Brain microvascular endothelial cell (primary cell): ENCODE results near the gene PAF1.

ENCODE experiments used
- DNase-seq: peaks from one replicate; pipeline ENCODE4 v3.0.0-alpha.2; 2020
- H3K27ac ChIP-seq: fragments of 250-450 bp; sonication (Bioruptor Pico); 2 replicates; pipeline ENCODE4 v1.5.1; 2020; ENCODE audit warnings: mild to moderate bottlenecking, moderate library complexity
- H3K27me3 ChIP-seq: fragments of 250-450 bp; sonication (Bioruptor Pico); replicated peaks from 2 replicates; pipeline ENCODE4 v1.5.1; 2020; ENCODE audit warnings: mild to moderate bottlenecking
- H3K36me3 ChIP-seq: fragments of 250-450 bp; sonication (Bioruptor Pico); replicated peaks from 2 replicates; pipeline ENCODE4 v1.5.1; 2020; ENCODE audit warnings: mild to moderate bottlenecking
- H3K4me3 ChIP-seq: 2 replicates; pipeline ENCODE4 v1.5.1; 2011; ENCODE audit warnings: low read depth, mild to moderate bottlenecking, control low read depth, low read length, moderate library complexity
- CTCF ChIP-seq: IDR thresholded peaks from 2 replicates; pipeline ENCODE4 v1.5.1; 2011; ENCODE audit warnings: low read depth, mild to moderate bottlenecking, moderate library complexity, low read length, control low read depth, inconsistent platforms; ENCODE audit errors: missing control alignments
- in situ Hi-C: cut with HindIII; loops from 2 replicates; pipeline ENCODE4 v1.10.0; 2017; ENCODE audit warnings: low sequenced_read_pairs, low pct_ligation_motif_present

Gene PAF1

DNA sequence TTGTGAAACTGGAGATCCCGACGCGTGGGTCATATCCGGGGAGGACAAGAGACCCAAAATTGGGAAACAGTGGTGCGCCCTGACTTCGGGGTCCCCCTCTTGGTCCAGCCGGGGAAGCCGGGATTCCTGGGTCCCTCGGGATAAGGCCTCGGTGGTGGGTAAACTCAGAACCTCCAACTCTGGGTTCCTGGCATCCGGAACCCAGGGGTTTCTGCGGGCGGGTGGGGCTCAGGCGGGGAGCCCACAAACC, 16.4 kb upstream of the PAF1 start:
- Histone ChIP-seq H3K36me3 (peaks cover 9% of the 10 kb centered on the region), H3K4me3 (peak overlapping the region; percentile 98), H3K27ac (peak overlapping the region; percentile 91), H3K27me3 (no peaks in the 10 kb centered on the region)
- TF ChIP-seq CTCF, result no peak
- no peak for DNase-seq
- in situ Hi-C loops, result no loop called here

DNA sequence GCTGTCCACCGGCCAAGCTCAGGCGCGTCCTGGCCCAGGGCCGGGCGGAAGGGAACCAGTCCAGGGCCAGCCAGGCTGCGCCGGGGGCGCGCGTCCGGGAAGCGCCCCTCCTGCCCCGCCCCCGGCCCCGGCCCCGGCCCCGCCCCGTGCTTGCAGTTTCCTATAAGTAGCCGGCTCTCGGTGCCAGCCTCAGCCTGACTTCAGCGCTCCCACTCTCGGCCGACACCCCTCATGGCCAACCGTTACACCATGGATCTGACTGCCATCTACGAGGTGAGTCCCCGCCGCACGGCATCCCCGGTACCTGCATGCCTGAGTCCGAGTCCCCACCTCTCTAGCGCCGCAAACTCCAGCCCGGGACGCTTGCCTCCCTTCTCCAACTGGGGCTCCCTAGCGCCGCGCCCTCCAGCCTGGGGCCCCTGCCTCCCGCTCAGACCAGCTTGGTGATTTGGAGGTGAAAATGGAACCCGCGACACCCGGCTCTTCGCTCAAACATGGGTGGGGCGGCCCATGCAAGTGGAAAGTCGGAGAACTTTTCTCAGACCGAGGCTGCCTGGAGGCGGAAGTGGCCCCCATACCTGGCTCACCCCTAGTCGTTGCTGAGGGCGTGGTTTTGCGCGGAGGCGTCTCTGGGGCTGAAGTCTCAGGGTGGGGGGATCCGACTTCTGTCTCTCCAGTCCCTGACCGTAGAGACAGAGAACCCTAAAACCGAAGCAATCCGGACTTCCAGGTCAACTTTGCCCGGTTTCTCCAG, 15.9 kb upstream of the PAF1 start, which contains the start of gene ZFP36:
Gene ZFP36, plus strand, starts transcription at position 192 of the 754 bp plus-strand sequence. Its CDS starts 58 bp downstream, at position 250.
- Histone ChIP-seq H3K27ac (peak within 1 kb of the TSS; percentile 91), H3K4me3 (peak within 1 kb of the TSS; percentile 98), H3K27me3 (no peaks in the 10 kb centered on the region), H3K36me3 (peaks cover 9% of the 10 kb centered on the region)
- no peak for TF ChIP-seq CTCF
- in situ Hi-C loops, result no loop called here
- DNase-seq, result peak; percentile 80

DNA sequence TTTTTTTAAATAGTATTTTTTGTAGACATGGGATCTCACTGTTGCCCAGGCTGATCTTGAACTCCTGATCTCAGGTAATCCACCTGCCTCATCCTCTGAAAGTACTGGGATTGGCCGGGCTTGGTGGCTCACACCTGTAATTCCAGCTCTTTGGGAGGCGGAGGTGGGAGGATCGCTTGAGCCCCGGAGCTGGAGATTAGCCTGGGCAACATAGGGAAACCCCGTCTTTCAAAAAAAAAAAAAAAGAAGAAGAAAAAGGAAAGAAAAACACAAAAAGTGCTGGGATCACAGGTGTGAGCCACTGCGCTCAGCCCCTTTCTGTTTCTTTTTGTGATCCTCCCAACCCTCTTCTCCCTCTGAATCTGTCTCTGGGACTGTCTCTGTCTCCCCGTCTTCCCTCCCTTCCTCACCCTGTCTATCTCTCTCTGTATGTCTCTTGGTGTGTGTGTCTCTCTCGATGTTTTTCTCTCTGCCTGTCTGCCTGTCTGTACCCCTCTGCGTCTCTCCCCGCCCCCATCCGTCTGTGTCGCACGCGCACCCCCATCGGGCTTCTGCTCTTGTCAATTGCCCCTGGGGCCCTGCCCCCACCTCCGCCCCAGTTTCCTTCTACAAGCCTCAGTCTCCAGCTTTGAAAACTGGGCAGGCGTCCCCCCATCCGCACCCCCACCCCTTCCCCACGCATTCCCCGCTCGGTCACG, 15.2 kb upstream of the PAF1 start:
- DNase-seq, result no peak
- Histone ChIP-seq H3K36me3 (peaks cover 9% of the 10 kb centered on the region), H3K27ac (peak overlapping the region; percentile 41), H3K4me3 (peak overlapping the region; percentile 98), H3K27me3 (no peaks in the 10 kb centered on the region)
- no peak for TF ChIP-seq CTCF
- in situ Hi-C loops, result no loop called here

GRCh38 chr19:39405261-39405957, 14.5 kb upstream of the PAF1 start:
- Histone ChIP-seq H3K27me3 (no peaks in the 10 kb centered on the region), H3K36me3 (peaks cover 9% of the 10 kb centered on the region), H3K27ac (no peak overlapping the region), H3K4me3 (no peak overlapping the region)
- in situ Hi-C loops, result no loop called here
- no peak for DNase-seq
- TF ChIP-seq CTCF, result no peak

GRCh38 chr19:39403331-39404312, 12.7 kb upstream of the PAF1 start:
- Histone ChIP-seq H3K27me3 (no peaks in the 10 kb centered on the region), H3K4me3 (peak overlapping the region; percentile 48), H3K27ac (peak overlapping the region; percentile 93), H3K36me3 (peaks cover 9% of the 10 kb centered on the region)
- TF ChIP-seq CTCF, result no peak
- peak; percentile 98 for DNase-seq
- in situ Hi-C loops, result no loop called here
